ENCODE data around the gene NOL3.

- no peak for TF ChIP-seq ZNF749 (CRISPR knock-in tag; IDR thresholded peaks at IDR 0.05; ENCODE audit: borderline replicate concordance)
- TF ChIP-seq POLR2A (IDR thresholded peaks at IDR 0.05; ENCODE audit: insufficient read depth in 1 of 2, low read depth in 2 of 2, low read length in 2 of 2) = 0 out of 4 replicates have a peak, but pooled peaks of 1 of the 2 experiments have one; percentile 3
- TF ChIP-seq SRSF4 (IDR thresholded peaks at IDR 0.05; ENCODE audit: low read depth, low read length, poor library complexity, severe bottlenecking) = no peak
- no peak for TF ChIP-seq SP140L (CRISPR knock-in tag; IDR thresholded peaks at IDR 0.05; ENCODE audit: borderline replicate concordance)
- TF ChIP-seq RELA (CRISPR knock-in tag; IDR thresholded peaks at IDR 0.05) = no peak
- TF ChIP-seq EZH2 (conservative IDR thresholded peaks at IDR 0.05; ENCODE audit: low read depth, low read length) = no peak
- no peak for TF ChIP-seq ZNF546 (CRISPR knock-in tag; conservative IDR thresholded peaks at IDR 0.05)
- TF ChIP-seq FLYWCH1 (CRISPR knock-in tag; IDR thresholded peaks at IDR 0.05) = no peak
- TF ChIP-seq PRDM4 (CRISPR knock-in tag; IDR thresholded peaks at IDR 0.05; ENCODE audit: borderline replicate concordance) = no peak
- TF ChIP-seq MAZ (IDR thresholded peaks at IDR 0.05; ENCODE audit: borderline replicate concordance, low read depth, low read length) = no peak
- no peak for TF ChIP-seq MAZ (CRISPR knock-in tag; IDR thresholded peaks at IDR 0.05; ENCODE audit: low read depth)
Measured at GRCh38 chr16:67201411-67202345, 31.3 kb downstream of the NOL3 start.
